GM12873 (cell line): ENCODE data around the gene IDE.

ENCODE experiments used
- TF ChIP-seq, protein P1 (sequence below): IDR thresholded peaks from 2 replicates; pipeline ENCODE4 v1.5.1; 2012; ENCODE audit warnings: low read depth, mild to moderate bottlenecking, moderate library complexity, low read length, control low read depth; ENCODE audit not compliant: insufficient read depth; ENCODE audit errors: missing control alignments

The IDE gene

DNA sequence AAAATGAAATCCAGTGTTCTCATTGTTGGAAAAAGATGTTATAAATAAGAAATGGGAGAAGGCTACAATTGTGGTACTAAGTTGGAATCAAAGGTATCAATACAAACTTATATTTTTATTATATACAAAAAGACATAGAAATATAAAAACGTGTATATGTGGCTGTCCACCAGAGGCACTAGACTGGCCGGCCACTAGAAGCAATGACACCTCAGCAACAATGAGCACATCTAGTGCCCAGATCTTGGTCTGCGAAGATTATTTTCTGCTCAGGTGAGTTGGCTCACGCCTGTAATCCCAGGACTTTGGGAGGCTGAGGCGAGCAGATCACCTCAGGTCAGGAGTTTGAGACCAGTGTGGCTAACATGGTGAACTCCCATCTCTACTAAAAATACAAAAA lies 21.6 kb downstream of the IDE start:
- TF ChIP-seq, protein P1, sequence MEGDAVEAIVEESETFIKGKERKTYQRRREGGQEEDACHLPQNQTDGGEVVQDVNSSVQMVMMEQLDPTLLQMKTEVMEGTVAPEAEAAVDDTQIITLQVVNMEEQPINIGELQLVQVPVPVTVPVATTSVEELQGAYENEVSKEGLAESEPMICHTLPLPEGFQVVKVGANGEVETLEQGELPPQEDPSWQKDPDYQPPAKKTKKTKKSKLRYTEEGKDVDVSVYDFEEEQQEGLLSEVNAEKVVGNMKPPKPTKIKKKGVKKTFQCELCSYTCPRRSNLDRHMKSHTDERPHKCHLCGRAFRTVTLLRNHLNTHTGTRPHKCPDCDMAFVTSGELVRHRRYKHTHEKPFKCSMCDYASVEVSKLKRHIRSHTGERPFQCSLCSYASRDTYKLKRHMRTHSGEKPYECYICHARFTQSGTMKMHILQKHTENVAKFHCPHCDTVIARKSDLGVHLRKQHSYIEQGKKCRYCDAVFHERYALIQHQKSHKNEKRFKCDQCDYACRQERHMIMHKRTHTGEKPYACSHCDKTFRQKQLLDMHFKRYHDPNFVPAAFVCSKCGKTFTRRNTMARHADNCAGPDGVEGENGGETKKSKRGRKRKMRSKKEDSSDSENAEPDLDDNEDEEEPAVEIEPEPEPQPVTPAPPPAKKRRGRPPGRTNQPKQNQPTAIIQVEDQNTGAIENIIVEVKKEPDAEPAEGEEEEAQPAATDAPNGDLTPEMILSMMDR = peak; percentile 58

DNA sequence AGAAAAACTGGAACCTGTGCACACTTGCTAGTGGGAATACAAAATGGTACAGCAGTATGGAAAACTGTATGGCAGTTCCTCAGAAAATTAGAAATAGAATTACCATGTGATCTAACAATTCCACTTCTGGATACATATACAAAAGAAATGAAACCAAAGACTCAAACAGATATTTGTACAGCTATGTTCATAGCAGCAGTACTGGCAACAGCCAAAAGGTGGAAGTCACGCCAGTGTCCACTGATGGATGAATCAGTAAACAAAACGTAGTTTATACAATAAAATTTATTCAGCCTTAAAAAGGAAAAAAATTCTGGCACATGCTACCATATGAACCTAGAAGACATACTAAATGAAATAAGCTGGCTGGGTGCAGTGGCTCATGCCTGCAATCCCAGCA lies 23.0 kb downstream of the IDE start:
- TF ChIP-seq, protein P1 = peak; percentile 18

DNA sequence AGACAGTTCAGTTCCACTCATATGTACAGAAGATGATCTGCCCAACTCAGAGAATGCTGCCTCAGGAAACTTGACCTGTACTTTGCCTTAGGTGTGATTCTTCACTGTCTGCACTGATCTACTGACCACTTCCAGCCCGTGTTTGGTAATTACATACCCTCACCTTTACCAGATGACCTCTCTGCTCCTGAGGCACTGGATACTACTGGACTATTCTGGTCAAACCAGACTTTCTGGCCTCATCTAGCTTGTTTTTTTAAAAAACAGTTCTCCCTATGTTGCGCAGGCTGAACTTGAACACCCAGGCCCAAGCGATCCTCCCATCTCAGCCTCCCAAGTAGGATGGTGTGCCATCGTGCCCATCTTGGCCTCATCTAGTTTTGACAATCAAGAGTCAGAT lies 26.2 kb downstream of the IDE start:
- TF ChIP-seq, protein P1 = no peak

DNA sequence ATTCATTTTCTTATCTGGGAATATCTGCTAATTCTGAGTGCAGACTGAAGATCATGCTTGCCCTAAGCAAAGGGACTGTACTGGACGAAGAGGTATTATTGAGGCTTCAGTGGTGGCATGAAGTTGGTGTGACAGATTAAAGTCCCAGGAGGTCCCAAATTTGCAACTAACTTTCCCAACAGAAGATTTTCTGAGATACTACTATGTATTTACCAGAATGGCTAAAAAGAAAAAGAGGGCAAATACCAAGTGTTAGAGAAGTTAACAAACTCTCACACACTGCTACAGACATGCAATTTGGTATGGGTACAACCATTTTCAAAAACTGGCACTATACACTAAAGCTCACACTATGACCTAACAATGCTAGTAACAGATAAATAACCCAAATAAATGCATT lies 28.3 kb downstream of the IDE start:
- TF ChIP-seq, protein P1 = no peak

- TF ChIP-seq, protein P1 = no peak
Observed at GRCh38 chr10:92544296-92544695, 29.6 kb downstream of the IDE start.

DNA sequence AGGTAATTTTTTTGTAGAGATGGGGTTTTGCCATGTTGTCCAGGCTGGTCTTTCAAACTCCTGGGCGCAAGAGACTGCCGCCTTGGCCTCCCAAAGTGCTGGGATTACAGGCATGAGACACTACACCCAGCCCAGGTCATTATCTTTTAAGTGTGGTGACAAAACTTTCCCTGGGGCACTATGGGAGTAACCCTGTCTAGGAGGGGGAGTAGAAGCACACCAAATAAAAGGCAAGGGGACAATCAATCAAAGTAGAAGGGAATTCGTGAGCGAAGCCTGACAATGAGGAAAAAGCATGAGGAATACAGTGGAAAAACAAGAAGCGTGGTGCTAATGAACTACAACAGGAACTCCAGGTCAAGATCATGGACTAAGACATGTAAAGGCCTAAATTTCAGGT lies 31.4 kb downstream of the IDE start:
- TF ChIP-seq, protein P1 = no peak

- TF ChIP-seq, protein P1 = no peak
Observed at GRCh38 chr10:92541583-92541982, 32.3 kb downstream of the IDE start.

GRCh38 chr10:92538231-92538958 lies 35.5 kb downstream of the IDE start:
- TF ChIP-seq, protein P1 = no peak
